NCI-H345 (cell line): Measurements from ENCODE around the gene TBCEL.
"Not testable (repeated sequence)": the region's sequence is repeated elsewhere in the genome, so short reads cannot be mapped to it uniquely, and the experiment has no call there.

Experiments used
- DNase-seq: peaks from one replicate; lab custom pipeline; 2025; lab: John Stamatoyannopoulos, UW

Gene TBCEL

DNA sequence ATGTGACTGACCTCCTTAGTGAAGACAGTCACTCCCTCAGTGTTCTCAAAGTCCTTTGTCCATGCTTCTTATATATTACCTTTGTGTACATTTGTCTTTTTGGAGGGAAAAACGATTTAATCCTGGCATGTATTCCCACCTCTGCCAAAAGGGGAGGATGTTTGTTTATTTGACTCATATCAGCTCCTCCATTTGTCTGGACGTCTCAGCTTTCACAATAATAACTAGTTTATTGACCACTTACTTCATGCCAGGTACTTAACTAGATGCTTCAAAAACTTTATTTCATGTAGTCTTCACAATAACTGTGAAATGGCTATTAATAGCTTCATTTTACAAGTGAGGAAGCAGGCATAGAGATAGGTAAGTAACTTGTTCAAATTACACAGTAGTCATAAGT is 5.3 kb downstream of the TBCEL start:
- no peak for DNase-seq

DNA sequence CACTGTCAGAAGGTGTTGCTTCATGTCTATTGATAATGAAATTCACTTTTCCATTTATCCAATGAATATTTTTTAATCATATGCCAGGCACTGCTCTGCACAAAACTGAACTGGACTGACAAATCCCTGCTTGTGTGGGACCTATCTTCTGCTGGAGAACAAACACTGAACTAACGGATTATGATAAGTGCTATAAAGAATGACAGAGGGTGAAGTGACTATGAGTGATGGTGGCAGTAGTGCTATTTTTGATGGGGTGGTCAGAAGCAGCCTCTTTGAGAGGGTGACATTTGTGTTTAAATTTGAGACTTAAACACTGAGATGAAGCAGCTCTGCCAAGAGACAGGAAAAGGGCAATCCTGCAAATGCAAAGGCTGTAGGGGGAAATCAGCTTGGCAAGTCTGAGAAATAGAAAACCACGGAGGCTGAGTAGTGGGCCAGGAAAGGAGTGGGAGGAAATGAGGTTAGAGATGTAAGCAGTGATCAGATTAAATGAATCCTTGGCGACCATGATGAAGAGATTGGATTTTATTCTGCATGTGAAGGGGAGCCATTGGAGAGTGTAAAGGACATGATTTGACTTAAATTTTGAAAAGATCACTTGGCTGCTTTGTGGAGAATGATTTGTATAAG is 6.0 kb downstream of the TBCEL start:
- no peak for DNase-seq

DNA sequence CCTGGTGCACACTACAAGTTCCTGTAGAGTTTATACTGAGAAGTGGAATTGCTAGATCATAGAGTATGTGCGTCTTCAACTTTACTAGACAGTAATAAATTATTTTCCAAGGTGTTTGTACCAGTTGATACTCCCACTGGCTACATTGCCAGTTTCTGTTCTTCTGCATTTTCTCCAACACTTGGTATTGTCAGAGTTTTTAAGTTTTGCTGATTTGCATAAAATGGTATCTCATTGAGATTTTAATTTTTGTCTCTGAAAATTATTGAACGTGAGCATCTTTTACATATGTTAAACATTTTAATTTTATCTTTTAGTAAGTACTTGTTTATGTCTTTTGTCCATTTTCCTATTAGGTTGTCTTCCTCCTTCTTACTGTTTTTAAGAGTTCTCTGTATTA is 7.3 kb downstream of the TBCEL start:
- no peak for DNase-seq

DNA sequence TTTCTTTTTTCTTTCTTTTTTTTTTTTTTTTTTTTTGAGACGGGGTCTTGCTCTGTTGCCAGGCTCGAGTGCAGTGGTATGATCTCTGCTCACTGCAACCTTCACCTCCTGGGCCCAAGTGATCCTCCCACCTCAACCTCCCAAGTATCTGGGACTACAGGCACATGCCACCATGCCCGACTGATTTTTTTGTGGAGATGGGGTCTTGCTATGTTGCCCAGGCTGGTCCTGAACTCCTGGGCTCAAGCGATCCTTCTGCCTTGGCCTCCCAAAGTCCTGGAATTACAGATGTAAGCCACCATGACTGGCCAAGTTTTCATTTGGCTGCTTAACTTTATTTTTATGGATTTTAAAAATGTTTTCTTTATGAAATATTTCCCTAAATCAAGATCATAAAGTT is 7.7 kb downstream of the TBCEL start:
- DNase-seq, result not testable (repeated sequence)

GRCh38 chr11:121032546-121032945 is 8.6 kb downstream of the TBCEL start:
- DNase-seq, result no peak

DNA sequence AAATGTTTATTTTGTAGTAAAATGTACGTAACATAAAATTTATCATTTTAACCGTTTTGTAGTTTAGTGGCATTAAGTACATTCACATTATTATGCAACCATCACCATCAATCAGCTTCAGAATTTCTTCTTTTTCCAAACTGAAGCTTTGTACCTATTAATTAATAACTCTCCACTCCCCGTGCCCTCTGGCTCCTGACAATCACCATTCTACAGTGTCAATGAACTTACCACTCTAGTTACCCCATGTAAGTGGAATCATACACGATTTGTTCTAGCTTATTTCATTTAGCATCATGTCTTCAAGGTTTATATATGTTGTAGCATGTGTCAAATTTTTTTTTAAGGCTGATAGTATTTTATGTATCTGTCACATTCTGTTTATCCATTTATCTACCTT is 9.7 kb downstream of the TBCEL start:
- no peak for DNase-seq

DNA sequence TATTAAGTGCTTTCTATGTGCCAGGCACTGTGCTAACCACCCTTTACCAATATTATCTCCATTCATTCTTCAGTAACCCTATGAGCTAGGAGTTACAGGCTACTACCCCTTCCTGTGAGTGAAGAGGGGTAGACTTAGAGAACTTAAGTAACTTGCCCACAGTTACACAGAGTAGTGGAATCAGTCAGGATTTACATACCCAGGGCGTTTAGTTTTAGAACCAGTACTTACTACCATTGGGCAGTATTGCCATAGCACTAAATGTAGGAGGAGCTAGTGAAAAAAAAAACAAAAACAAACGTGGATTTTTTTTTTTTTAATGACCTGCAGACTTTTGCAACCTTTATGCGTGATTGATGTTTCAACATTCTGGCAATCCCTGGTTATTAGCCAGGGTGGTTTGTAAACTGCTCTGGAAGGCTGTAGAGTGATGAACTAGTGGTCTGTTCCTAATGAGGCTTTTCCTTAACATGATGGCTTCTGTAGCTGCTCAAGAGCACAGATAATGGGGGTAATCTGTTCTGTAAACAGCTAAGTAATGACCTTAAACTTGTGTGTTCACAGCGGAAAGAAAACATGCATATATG is 11.4 kb downstream of the TBCEL start:
- no peak for DNase-seq

DNA sequence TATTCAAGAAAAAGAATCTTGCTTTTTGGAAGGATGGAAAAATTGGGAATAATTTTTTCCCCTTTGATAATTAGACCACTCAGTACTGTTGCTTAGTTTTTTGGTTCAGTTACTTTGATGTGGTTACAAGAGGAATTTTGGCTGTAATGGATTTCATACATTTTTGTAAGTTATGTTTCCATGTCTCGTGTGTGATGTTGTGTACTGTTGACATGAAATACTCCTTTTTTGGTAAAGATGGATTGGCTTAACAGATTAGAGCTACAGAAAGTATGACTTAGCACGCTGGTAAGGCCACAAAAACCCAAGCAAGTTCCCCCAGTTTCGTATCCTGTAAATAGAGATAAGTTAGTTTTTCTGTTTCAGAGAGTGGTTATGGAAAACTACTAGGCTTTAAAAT is 11.9 kb downstream of the TBCEL start:
- DNase-seq, result no peak

GRCh38 chr11:121037016-121037415 is 13.1 kb downstream of the TBCEL start:
- DNase-seq, result no peak

- no peak for DNase-seq
Observed at GRCh38 chr11:121038648-121039409, 14.9 kb downstream of the TBCEL start.

- no peak for DNase-seq
Observed at GRCh38 chr11:121039971-121040613, 16.2 kb downstream of the TBCEL start.

DNA sequence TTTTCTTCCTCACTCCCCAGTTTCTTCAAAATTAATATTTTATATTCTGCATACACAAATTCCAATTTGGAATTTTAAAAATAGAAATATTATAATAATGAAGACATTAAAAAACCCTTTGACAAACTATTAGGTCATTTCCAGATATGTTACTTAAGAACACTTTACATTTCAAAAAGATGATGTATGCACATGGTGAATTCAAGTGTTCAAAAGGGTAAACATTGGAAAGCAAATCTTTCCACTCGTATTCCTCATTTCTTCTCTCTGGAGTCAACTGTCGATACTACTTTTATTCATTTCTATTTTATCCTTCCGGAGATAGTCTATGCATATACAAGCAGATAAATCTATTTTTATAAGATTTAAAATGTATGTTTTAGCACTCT is 16.7 kb downstream of the TBCEL start:
- DNase-seq, result no peak

DNA sequence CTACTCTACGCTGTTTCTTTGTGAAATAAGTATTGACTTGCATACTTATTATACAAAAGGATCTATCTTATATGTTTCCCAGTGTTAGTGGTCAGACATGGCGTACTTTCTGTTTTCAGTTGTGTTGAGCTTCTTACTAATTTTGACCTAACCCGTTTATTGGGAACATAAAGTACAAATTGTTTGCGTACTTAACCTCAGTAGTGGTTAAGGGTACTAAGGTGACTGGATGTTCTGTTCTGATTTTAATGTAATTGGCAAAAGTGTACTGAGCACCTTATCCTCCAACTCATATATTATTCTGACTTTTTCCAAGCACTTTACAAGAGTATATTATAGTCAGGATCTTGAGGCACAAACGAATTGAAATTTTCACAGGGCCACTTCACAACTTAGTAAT is 17.2 kb downstream of the TBCEL start:
- no peak for DNase-seq

DNA sequence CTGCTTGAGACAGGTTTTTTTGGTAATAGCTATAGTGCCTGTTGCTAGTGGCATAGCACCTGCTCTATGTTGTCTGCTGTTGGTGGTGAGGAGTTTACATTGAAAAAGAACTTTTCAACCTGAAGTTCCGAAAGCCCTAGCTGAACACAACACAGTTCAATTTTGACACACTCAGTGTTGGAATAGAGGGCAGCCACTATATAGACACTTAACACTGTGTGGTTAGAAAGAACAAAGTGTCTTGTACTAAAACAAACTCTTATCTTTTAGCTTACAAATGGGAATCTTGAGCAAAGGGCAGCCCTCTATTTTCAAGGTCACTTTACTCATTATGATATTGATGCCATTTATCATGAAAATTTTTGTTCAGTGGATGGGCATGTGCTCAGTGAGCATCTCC is 18.4 kb downstream of the TBCEL start:
- DNase-seq, result no peak

GRCh38 chr11:121047926-121048325 is 24.0 kb downstream of the TBCEL start:
- DNase-seq, result no peak

- no peak for DNase-seq
Observed at GRCh38 chr11:121048464-121049233, 24.7 kb downstream of the TBCEL start.

DNA sequence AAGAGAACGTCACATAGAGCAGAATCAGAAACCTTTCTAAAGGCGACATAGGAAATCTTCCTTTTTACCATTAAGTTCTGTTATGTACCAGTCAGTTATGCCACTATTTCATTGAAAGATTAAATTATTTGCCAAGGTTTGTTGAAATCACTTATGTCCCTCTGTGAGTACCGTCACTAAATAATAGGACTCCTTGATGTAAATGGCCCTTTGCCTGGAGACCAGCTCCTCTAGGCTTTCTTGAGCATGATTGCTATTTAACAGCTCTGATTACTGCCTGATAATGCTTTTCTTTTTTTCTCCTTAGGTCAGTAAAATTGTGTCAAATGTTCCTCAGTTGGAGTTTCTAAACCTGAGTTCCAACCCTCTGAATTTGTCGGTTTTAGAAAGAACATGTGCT is 29.3 kb downstream of the TBCEL start:
- DNase-seq, result no peak

GRCh38 chr11:121054266-121054665 is 30.4 kb downstream of the TBCEL start:
- DNase-seq, result no peak

- DNase-seq, result no peak
Observed at GRCh38 chr11:121055076-121055475, 31.2 kb downstream of the TBCEL start.

DNA sequence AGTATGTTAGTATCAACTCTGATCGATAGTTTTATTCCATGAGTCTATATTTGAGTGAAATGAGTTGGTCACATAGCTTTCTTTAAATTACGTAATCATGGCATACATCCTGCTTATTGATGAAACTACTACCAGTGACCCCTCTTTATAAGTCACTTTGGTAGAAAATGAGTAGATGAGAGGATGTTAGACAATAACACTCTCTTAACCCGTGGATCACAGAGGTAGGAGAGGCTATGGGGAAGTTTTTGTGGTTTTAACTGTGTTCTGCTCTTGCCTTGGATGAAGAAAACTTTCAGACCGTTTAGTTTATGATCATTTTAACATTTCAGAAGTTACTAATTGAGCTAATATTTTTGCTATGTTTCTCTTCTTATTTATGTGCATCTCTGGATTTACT is 34.0 kb downstream of the TBCEL start:
- no peak for DNase-seq

- DNase-seq, result no peak
Observed at GRCh38 chr11:121058941-121059340, 35.0 kb downstream of the TBCEL start.

GRCh38 chr11:121059605-121060004 is 35.7 kb downstream of the TBCEL start:
- DNase-seq, result no peak
